ENCODE results near the gene MYO15B.

Gene MYO15B

GRCh38 chr17:75595920-75596313, 8.3 kb downstream of the MYO15B start:
- H3K4me3 ChIP-seq = no peak overlapping the region
- no peak overlapping the region for H3K27ac ChIP-seq

DNA sequence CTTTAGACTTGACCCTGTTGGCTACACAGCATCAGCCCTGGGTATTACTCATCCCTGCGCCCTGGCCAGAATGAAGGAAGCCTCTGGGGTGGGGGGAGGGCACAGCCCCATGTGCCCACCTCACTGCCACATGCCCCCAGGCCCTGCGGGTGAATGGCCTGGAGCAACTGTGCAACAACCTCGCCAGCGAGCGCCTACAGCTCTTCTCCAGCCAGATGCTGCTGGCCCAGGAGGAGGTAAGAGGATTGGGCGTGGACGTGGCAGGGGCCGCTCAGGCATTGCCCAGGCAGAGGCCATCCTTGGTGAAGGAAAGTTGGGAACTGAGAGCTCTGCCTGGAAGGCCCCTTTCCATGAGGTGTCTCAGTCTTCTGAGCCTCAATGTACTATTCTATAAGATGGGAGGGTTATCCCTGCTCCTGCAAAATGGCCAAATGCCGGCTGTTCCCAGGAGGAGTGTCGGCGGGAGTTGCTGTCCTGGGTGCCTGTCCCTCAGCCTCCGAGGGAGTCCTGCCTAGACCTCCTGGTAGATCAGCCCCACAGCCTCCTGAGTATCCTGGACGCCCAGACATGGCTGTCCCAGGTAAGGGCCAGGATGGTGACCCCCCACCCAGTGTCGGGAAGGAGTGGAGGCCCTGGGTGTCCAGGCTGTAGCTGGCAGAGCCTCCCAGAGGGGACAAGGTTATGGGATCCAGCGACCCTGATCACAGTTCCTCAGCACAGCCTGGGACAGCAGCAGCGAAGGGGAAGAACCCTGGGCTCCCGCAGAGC, 8.9 kb downstream of the MYO15B start:
- no peak overlapping the region for H3K4me3 ChIP-seq

DNA sequence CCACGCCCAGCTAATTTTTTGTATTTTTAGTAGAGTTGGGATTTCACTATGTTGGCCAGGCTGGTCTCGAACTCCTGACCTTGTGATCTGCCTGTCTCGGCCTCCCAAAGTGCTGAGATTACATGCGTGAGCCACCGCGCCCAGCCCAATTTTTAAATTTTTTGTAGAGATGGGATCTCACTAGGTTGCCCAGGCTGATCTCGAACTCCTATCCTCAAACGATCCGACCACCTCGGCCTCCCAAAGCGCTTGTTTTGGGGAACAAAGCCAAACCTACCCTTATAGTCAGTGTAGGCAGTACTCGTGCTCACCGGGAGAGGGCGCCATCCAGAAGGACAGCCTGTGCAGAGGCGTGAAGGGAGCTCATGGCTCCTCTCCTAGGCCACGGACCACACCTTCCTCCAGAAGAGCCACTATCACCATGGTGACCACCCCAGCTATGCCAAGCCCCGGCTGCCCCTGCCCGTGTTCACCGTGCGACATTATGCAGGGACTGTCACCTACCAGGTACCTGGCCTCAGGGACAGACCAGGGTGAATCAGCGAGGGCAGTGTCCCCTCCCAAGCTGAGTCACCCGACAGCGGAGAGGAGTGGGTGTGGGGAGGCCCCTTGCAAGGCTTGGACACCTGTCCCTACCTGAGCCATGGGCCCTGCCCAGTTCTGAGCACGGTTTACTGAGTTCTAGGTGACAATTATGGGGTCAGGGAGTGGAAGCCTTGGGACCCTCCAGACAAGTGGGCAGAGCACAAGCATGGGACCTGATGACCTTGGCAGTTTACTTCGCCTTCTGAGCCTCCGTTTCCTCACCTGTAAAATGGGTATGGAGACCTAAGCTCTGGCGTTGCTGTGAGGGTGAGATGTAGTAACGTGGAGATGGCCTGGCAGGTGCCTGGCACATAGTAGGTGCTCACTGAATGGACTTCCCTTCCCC, 13.7 kb downstream of the MYO15B start:
- Histone ChIP-seq H3K4me3 (no peak overlapping the region), H3K27ac (peak overlapping the region in 1 of 21 experiments; percentile 11)

More for the DNA sequence above, 8.9 kb downstream of the MYO15B start:
- no peak overlapping the region for H3K27ac ChIP-seq

- H3K27ac ChIP-seq = peak overlapping the region in 3 of 21 experiments; percentile 25 to 61 (median 36)
- H3K4me3 ChIP-seq = no peak overlapping the region
Measured at GRCh38 chr17:75602644-75603043, 15.0 kb downstream of the MYO15B start.

GRCh38 chr17:75603123-75603522, 15.5 kb downstream of the MYO15B start:
- H3K27ac ChIP-seq = peak overlapping the region in 6 of 21 experiments; percentile 0 to 63 (median 44)
- H3K4me3 ChIP-seq = no peak overlapping the region

DNA sequence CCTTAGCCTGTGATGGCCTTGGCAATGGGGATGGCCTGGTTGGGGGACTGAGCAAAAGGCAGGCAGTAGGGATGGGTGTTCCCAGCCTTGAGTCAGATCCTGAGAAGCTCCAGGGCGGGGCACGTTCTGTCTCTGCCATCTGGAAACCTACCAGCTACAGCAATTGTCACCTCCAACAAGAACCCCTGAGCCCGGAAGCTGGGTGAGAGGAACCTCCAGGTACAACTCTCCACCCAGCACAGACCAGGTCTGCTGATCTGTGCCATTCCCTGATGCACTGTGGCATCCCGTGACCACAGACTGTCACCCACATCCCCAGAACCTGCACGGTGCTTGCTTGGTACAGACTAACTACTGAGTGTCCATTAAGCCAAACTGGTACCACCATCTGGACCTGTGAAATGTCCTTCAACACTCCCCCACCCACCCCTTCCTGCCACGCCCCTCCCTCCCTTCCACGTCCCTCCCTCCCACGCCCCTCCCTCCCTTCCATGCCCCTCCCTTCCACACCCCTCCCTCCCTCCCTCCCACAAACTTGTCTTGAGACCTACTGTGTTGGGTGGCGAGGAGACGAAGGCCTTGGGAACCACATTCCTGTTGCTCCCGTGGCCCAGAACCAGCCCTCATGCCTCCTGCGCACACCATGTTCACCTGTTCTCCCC, 16.6 kb downstream of the MYO15B start:
- H3K4me3 ChIP-seq = no peak overlapping the region
- peak overlapping the region in 10 of 21 experiments; percentile 19 to 63 (median 44) for H3K27ac ChIP-seq

- H3K27ac ChIP-seq = no peak overlapping the region
- no peak overlapping the region for H3K4me3 ChIP-seq
Measured at GRCh38 chr17:75605790-75606189, 18.2 kb downstream of the MYO15B start.

- no peak overlapping the region for H3K4me3 ChIP-seq
- H3K27ac ChIP-seq = no peak overlapping the region
Measured at GRCh38 chr17:75607086-75607485, 19.5 kb downstream of the MYO15B start.

DNA sequence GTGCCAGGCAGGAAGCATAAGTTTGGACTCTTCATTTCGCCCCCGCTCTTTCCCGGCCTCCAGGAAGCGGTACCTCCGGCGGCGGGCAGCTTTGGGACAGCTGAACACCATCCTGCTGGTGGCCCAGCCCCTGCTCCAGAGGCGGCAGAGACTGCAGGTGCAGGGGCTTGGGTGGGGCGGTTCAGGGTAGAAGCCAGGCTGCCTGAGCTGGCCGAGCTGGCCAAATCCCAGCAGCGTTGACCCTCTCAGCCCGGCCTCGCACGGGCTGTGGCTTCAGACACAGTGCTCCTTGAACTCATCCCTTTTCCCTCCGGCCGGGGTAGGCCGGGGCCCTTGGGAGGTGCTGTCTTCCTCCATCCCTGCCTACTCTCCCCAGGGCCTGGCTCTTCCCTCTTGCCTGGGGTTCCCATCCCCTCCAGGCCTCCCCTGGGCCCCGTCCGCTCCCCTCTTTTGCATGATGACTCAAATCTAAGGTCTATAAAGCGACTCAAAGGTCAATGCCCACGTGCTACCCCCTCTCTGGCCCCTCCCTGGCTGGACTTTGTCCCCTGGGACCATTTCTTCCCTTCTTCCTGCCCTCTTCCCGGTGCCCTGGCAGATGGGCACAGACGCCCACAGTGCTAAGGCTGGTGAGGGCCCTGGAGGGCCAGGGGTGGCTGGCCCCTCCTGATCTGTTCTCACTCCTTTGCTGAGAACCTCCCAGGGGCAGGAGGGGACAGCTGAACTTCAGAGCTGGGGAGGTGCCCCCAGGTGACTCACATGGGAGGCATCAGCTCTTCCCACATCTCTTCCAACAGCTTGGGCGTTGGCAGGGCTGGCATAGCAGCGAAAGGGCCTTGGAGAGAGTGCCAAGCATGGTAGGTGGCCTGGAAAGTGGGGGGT, 22.7 kb downstream of the MYO15B start:
- Histone ChIP-seq H3K27ac (peak overlapping the region in 1 of 21 experiments; percentile 63), H3K4me3 (no peak overlapping the region)

DNA sequence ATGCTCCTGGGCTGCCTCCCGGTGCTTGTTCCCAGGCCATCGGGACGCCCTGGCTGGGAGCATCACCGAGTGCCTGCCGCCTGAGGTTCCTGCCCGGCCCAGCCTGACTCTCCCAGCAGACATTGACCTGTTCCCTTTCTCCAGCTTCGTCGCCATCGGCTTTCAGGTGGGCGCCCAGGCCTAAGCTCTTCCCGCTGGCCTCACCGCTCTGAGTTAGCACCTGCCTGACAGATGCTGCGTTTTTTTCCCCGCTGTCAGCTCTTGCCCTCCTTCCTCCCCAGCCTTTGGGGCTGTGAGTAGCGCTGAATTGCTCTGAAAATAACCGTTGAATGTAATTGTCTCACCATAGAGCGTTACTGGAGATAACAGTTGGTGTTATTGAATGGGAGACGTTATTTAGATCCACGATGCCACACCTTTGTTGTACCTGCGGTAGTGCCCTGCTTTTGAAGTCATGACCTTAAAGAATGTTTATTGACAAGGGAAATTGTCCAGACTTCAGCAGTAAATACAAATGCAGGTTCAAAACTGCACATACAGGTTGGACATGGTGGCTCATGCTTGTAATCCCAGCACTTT, 24.3 kb downstream of the MYO15B start:
- Histone ChIP-seq H3K4me3 (no peak overlapping the region), H3K27ac (no peak overlapping the region)

DNA sequence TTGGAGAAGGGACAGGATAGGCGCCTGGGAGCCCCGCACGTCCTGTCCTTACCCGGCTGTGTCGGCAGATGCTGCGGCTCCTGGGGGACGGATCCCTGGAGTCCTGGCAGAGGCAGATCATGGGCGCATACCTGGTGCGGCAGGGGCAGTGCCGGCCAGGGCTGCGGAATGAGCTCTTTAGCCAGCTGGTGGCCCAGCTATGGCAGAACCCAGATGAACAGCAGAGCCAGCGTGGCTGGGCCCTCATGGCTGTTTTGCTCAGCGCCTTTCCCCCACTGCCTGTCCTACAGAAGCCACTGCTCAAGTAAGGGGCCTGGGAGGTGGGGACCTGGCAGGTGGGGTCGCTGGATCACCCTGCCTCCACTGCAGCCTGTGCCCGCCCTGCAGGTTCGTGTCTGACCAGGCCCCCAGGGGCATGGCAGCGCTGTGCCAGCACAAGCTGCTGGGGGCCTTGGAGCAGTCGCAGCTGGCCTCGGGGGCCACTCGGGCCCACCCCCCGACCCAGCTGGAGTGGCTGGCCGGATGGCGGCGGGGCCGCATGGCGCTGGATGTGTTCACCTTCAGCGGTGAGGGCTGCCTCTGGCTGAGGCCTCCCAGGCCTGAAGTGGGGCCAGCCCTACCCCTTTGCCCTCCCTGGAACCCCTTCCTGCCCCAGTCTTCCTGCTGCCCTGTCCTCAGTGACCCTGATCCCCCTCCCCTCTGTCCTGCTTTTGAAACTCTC, 25.5 kb downstream of the MYO15B start:
- Histone ChIP-seq H3K4me3 (no peak overlapping the region), H3K27ac (no peak overlapping the region)

DNA sequence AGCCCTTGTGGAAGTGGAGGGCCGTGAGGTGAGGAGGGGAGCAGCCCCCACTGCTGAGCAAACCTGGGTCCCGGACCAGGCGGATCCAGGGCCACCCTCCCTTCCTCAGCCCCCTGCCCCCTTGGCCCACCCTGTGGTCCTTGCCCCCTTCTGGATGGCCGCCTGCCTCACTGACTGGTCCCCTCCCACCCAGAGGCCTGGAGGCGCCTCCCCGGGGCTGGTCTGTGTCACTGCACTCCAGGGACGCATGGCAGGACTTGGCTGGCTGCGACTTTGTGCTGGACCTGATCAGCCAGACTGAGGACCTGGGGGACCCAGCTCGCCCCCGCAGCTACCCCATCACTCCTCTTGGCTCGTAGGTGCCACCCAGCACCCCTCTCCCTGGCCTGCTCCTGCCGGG, 26.4 kb downstream of the MYO15B start:
- no peak overlapping the region for H3K27ac ChIP-seq
- H3K4me3 ChIP-seq = no peak overlapping the region

- Histone ChIP-seq H3K27ac (no peak overlapping the region), H3K4me3 (no peak overlapping the region)
Measured at GRCh38 chr17:75614556-75615270, 27.1 kb downstream of the MYO15B start.

DNA sequence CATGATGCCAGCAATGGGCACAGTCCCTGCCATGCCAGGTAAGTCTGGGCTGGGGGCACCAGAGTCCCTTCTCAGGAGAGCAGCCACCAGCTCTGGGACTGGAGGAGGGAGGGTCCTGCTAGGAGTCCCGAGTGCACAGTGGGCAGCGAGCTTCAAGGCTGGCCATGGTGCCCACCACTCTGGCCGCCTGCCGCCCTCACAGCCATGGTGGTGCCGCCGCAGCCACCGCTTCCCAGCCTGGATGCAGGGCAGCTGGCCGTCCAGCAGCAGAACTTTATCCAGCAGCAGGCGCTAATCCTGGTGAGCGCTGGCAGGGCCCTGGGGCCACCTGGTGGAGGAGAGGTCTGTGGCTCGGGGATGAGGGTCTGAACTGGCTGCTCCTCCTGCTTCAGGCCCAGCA, 27.7 kb downstream of the MYO15B start:
- H3K4me3 ChIP-seq = no peak overlapping the region
- H3K27ac ChIP-seq = no peak overlapping the region

- no peak overlapping the region for H3K27ac ChIP-seq
- H3K4me3 ChIP-seq = no peak overlapping the region
Measured at GRCh38 chr17:75616521-75617122, 29.0 kb downstream of the MYO15B start.

DNA sequence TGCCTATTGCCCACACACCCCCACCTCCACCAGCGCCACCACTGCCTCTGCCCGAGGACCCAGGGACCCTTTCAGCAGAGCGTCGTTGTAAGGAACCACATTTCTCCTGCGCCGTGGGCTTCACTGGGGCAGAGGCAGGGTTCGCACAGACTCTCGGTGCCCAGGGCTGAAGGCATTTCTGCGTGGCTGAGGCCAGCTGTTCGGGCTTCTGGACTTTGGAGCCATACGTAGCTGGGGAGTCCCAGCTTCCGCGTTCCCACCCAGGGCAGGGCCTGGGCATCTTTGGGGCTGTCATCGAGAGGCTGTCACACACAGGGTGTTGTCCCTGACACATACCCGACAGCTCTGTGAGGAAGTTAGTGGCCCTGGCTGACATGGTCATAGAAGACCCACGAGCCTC, 29.6 kb downstream of the MYO15B start:
- H3K27ac ChIP-seq = no peak overlapping the region
- H3K4me3 ChIP-seq = no peak overlapping the region

GRCh38 chr17:75617675-75618074, 30.1 kb downstream of the MYO15B start:
- Histone ChIP-seq H3K4me3 (no peak overlapping the region), H3K27ac (no peak overlapping the region)
